DOHH2 (cell line): ENCODE results near the gene RAB3IL1.
A peak's percentile ranks its signal among the peaks of the same experiment; 100 is the strongest.

Experiments
- H3F3A ChIP-seq: fragments of 200-600 bp; sonication (generic), shearing (Covaris generic); 2 replicates; pipeline ENCODE4 v1.6.0; 2016; ENCODE audit warnings: antibody characterized with exemption, mild to moderate bottlenecking; ENCODE audit not compliant: control insufficient read depth, insufficient read depth
- H3K27ac ChIP-seq: fragments of 200-600 bp; sonication (generic); 2 replicates; pipeline ENCODE4 v1.5.1; 2014; ENCODE audit warnings: low read depth, mild to moderate bottlenecking, low read length, moderate library complexity
- H3K27me3 ChIP-seq: fragments of 200-600 bp; sonication (generic); 2 replicates; pipeline ENCODE4 v1.6.1; 2014; ENCODE audit warnings: mild to moderate bottlenecking, low read length, mixed read lengths; ENCODE audit not compliant: control insufficient read depth
- H3K36me3 ChIP-seq: fragments of 200-600 bp; sonication (generic); 2 replicates; pipeline ENCODE4 v1.6.1; 2014; ENCODE audit warnings: mild to moderate bottlenecking, low read length, moderate library complexity, mixed read lengths; ENCODE audit not compliant: control insufficient read depth
- H3K4me1 ChIP-seq: fragments of 200-600 bp; sonication (generic); 2 replicates; pipeline ENCODE4 v1.6.1; 2014; ENCODE audit warnings: mild to moderate bottlenecking, low read length, mixed read lengths; ENCODE audit not compliant: control insufficient read depth
- H3K4me2 ChIP-seq: fragments of 200-600 bp; sonication (generic); 2 replicates; pipeline ENCODE4 v1.6.0; 2014; ENCODE audit warnings: mild to moderate bottlenecking, low read length, moderate library complexity
- H3K4me3 ChIP-seq: fragments of 200-600 bp; sonication (generic); 2 replicates; pipeline ENCODE4 v1.5.1; 2014; ENCODE audit warnings: mild to moderate bottlenecking, low read length, mixed read lengths
- H3K79me2 ChIP-seq: fragments of 200-600 bp; sonication (generic); 2 replicates; pipeline ENCODE4 v1.6.1; 2014; ENCODE audit warnings: mild to moderate bottlenecking, low read length, mixed read lengths; ENCODE audit not compliant: control insufficient read depth
- H3K9me2 ChIP-seq: fragments of 200-600 bp; sonication (generic); replicated peaks from 2 replicates; pipeline ENCODE4 v1.6.1; 2014; ENCODE audit warnings: mild to moderate bottlenecking, low read length, mixed read lengths; ENCODE audit not compliant: control insufficient read depth
- H3K9me3 ChIP-seq: fragments of 200-600 bp; sonication (generic); 2 replicates; pipeline ENCODE4 v1.6.1; 2014; ENCODE audit warnings: antibody characterized with exemption, low read length, mixed read lengths; ENCODE audit not compliant: control insufficient read depth, insufficient read depth
- H4K20me1 ChIP-seq: fragments of 200-600 bp; sonication (generic); 2 replicates; pipeline ENCODE4 v1.6.0; 2014; ENCODE audit warnings: low read depth, mild to moderate bottlenecking, antibody characterized with exemption, low read length, moderate library complexity; ENCODE audit not compliant: control insufficient read depth, insufficient read depth
- EZH2phosphoT487 ChIP-seq: fragments of 200-600 bp; sonication (generic); IDR thresholded peaks from 2 replicates; pipeline ENCODE4 v1.6.1; 2017; ENCODE audit warnings: borderline replicate concordance, mild to moderate bottlenecking, antibody characterized with exemption, low read length, moderate library complexity, mixed read lengths
- TF ChIP-seq, protein P1 (sequence below): fragments of 200-600 bp; sonication (generic); IDR thresholded peaks from one replicate; pipeline ENCODE4 v1.5.1; 2014; ENCODE audit warnings: antibody characterized with exemption, mild to moderate bottlenecking, low read depth, low read length; ENCODE audit not compliant: poor library complexity, severe bottlenecking

The RAB3IL1 gene

GRCh38 chr11:61880454-61880853, 36.9 kb downstream of the RAB3IL1 start:
- Histone ChIP-seq H3K9me3 (no peaks in the 10 kb centered on the region), H3K27me3 (no peaks in the 10 kb centered on the region), H3K4me3 (peak overlapping the region; percentile 86), H3K36me3 (peaks cover 21% of the 10 kb centered on the region), H3K4me1 (peaks cover 64% of the 10 kb centered on the region), H3K9me2 (no peaks in the 10 kb centered on the region), H3K79me2 (peaks cover 18% of the 10 kb centered on the region), H3K4me2 (peak overlapping the region; percentile 97), H3K27ac (peak overlapping the region; percentile 98), H3F3A (peaks cover 15% of the 10 kb centered on the region), H4K20me1 (no peaks in the 10 kb centered on the region)
- TF ChIP-seq, protein P1, sequence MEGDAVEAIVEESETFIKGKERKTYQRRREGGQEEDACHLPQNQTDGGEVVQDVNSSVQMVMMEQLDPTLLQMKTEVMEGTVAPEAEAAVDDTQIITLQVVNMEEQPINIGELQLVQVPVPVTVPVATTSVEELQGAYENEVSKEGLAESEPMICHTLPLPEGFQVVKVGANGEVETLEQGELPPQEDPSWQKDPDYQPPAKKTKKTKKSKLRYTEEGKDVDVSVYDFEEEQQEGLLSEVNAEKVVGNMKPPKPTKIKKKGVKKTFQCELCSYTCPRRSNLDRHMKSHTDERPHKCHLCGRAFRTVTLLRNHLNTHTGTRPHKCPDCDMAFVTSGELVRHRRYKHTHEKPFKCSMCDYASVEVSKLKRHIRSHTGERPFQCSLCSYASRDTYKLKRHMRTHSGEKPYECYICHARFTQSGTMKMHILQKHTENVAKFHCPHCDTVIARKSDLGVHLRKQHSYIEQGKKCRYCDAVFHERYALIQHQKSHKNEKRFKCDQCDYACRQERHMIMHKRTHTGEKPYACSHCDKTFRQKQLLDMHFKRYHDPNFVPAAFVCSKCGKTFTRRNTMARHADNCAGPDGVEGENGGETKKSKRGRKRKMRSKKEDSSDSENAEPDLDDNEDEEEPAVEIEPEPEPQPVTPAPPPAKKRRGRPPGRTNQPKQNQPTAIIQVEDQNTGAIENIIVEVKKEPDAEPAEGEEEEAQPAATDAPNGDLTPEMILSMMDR: no peak
- TF ChIP-seq EZH2phosphoT487: no peak

- Histone ChIP-seq H3K9me2 (no peaks in the 10 kb centered on the region), H3K9me3 (no peaks in the 10 kb centered on the region), H3K4me3 (peak overlapping the region; percentile 86), H3K36me3 (peaks cover 21% of the 10 kb centered on the region), H3K27ac (peak overlapping the region; percentile 98), H3K79me2 (peaks cover 18% of the 10 kb centered on the region), H3K27me3 (no peaks in the 10 kb centered on the region), H4K20me1 (no peaks in the 10 kb centered on the region), H3K4me1 (peaks cover 61% of the 10 kb centered on the region), H3F3A (peaks cover 15% of the 10 kb centered on the region), H3K4me2 (peak overlapping the region; percentile 97)
- TF ChIP-seq EZH2phosphoT487: no peak
- TF ChIP-seq, protein P1: no peak
Measured at GRCh38 chr11:61880031-61880430, 37.3 kb downstream of the RAB3IL1 start.

GRCh38 chr11:61879152-61879551, 38.2 kb downstream of the RAB3IL1 start:
- peaks cover 15% of the 10 kb centered on the region for H3F3A ChIP-seq
- no peaks in the 10 kb centered on the region for H4K20me1 ChIP-seq
- H3K27ac ChIP-seq: peak overlapping the region; percentile 98
- H3K9me3 ChIP-seq: no peaks in the 10 kb centered on the region
- H3K4me1 ChIP-seq: peaks cover 61% of the 10 kb centered on the region
- H3K4me3 ChIP-seq: peak overlapping the region; percentile 86
- TF ChIP-seq EZH2phosphoT487: no peak
- TF ChIP-seq, protein P1: no peak
- H3K79me2 ChIP-seq: peaks cover 18% of the 10 kb centered on the region
- peak overlapping the region; percentile 97 for H3K4me2 ChIP-seq
- H3K9me2 ChIP-seq: no peaks in the 10 kb centered on the region
- peaks cover 21% of the 10 kb centered on the region for H3K36me3 ChIP-seq
- H3K27me3 ChIP-seq: no peaks in the 10 kb centered on the region

GRCh38 chr11:61875698-61876097, 41.7 kb downstream of the RAB3IL1 start:
- Histone ChIP-seq H3K4me2 (no peak overlapping the region), H3K4me3 (no peak overlapping the region), H3K36me3 (peaks cover 21% of the 10 kb centered on the region), H3K27me3 (no peaks in the 10 kb centered on the region), H3K79me2 (peaks cover 18% of the 10 kb centered on the region), H3K9me3 (no peaks in the 10 kb centered on the region), H3K9me2 (no peaks in the 10 kb centered on the region), H3F3A (peaks cover 5% of the 10 kb centered on the region), H4K20me1 (no peaks in the 10 kb centered on the region), H3K27ac (no peak overlapping the region), H3K4me1 (peaks cover 40% of the 10 kb centered on the region)
- TF ChIP-seq, protein P1: no peak
- TF ChIP-seq EZH2phosphoT487: no peak
